ENCODE data around the gene LONP1.

GRCh38 chr19:5677580-5677979 is 42.4 kb downstream of the LONP1 start:
- no peak for TF ChIP-seq CHD2 (IDR thresholded peaks at IDR 0.05; ENCODE audit: low read length)
- no peak for TF ChIP-seq SP4 (IDR thresholded peaks at IDR 0.05; ENCODE audit: low read length)
- TF ChIP-seq MAFK (IDR thresholded peaks at IDR 0.05; ENCODE audit: low read depth, low read length): no peak
- TF ChIP-seq POLR2AphosphoS5 (IDR thresholded peaks at IDR 0.05; ENCODE audit: low read depth, low read length): no peak
- TF ChIP-seq POLR2A (IDR thresholded peaks at IDR 0.05; ENCODE audit: control extremely low read depth in 1 of 2, low read depth in 2 of 2, low read length in 2 of 2): no peak
- no peak for TF ChIP-seq RXRA (IDR thresholded peaks at IDR 0.05; ENCODE audit: insufficient read depth, low read depth, low read length)
- TF ChIP-seq SIRT6 (IDR thresholded peaks at IDR 0.05; ENCODE audit: low read length): no peak

All from H1 (cell line).